Epithelial cell of alveolus of lung (primary cell): ENCODE data around the gene DROSHA. TPM values are rescaled to one million over a fixed set of nuclear protein-coding genes. Genes with fewer than 3 reads are reported as not detected.

Experiments
- total RNA-seq: library from RNA; depleted of rRNA; stranded (reverse); fragments of >200 nt; gene quantifications from 2 replicates; pipeline ENCODE4 v1.2.1, GENCODE V29; 2015

Gene DROSHA, protein sequence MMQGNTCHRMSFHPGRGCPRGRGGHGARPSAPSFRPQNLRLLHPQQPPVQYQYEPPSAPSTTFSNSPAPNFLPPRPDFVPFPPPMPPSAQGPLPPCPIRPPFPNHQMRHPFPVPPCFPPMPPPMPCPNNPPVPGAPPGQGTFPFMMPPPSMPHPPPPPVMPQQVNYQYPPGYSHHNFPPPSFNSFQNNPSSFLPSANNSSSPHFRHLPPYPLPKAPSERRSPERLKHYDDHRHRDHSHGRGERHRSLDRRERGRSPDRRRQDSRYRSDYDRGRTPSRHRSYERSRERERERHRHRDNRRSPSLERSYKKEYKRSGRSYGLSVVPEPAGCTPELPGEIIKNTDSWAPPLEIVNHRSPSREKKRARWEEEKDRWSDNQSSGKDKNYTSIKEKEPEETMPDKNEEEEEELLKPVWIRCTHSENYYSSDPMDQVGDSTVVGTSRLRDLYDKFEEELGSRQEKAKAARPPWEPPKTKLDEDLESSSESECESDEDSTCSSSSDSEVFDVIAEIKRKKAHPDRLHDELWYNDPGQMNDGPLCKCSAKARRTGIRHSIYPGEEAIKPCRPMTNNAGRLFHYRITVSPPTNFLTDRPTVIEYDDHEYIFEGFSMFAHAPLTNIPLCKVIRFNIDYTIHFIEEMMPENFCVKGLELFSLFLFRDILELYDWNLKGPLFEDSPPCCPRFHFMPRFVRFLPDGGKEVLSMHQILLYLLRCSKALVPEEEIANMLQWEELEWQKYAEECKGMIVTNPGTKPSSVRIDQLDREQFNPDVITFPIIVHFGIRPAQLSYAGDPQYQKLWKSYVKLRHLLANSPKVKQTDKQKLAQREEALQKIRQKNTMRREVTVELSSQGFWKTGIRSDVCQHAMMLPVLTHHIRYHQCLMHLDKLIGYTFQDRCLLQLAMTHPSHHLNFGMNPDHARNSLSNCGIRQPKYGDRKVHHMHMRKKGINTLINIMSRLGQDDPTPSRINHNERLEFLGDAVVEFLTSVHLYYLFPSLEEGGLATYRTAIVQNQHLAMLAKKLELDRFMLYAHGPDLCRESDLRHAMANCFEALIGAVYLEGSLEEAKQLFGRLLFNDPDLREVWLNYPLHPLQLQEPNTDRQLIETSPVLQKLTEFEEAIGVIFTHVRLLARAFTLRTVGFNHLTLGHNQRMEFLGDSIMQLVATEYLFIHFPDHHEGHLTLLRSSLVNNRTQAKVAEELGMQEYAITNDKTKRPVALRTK (N-terminal part only)
- 37.6 and 37.8 TPM in 2 replicates for total RNA-seq

DNA sequence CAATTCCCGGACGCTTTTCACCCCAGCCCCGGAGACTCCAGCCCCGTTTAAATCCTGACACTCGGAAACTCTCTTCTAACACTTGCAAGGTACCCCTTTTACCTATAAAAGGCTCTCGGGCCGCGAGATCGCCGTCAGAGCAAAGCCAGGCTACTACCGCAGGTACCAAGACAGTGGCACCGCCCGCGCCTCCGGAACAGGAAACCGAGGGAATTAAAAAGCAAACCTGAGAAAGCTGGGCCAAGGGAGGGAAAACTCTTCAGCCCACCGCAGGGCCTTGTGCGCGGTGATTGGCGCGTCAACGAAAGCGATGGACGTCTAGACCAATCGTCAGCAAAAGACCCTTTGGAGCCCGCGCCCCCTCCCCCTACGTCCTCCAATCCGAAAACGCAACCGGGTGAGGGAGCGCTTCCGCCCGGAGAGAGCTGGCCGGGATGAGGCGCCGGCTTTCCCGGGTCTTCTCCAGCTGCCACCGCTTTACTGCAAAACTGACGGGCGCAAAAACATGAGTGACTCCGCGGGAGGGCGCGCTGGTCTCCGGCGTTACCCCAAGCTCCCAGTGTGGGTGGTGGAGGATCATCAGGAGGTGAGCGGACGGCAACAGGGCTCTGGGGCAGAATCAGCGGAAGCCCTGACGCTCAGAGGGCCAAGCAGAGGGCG, at the start of gene DROSHA, which contains the start of gene C5orf22:
DROSHA (minus strand) TSS at position 206 of the 660 bp plus-strand sequence. CDS start 3,034 bp downstream, outside the sequence.
C5orf22 (plus strand) TSS at position 414 of the 660 bp plus-strand sequence; CDS start at position 506, 92 bp downstream.

Other genes starting within 250 kb of the DROSHA start
- 22.9 and 28.9 TPM in 2 replicates for gene C5orf22, start 208 bp upstream of the DROSHA start, total RNA-seq
- 0.16 and 2.1 TPM in 2 replicates for gene PDZD2, start 107.0 kb upstream of the DROSHA start, total RNA-seq